NT2/D1 (cell line): ENCODE data around the gene ERVV-1.
"Not testable (repeated sequence)": the region's sequence is repeated elsewhere in the genome, so short reads cannot be mapped to it uniquely, and the experiment has no call there.

Source experiments
- DNase-seq: peaks from one replicate; pipeline ENCODE4 v3.0.0-alpha.2; 2011; ENCODE audit warnings: low read depth, low spot score
- H3K27me3 ChIP-seq: 2 replicates; pipeline ENCODE4 v1.6.0; 2011; ENCODE audit warnings: mild to moderate bottlenecking; ENCODE audit not compliant: insufficient read length, insufficient read depth
- H3K36me3 ChIP-seq: 2 replicates; pipeline ENCODE4 v1.6.1; 2011; ENCODE audit warnings: mild to moderate bottlenecking, low read length, mixed read lengths; ENCODE audit not compliant: insufficient read depth, insufficient read length
- H3K4me1 ChIP-seq: 2 replicates; pipeline ENCODE4 v1.5.1; 2011; ENCODE audit not compliant: insufficient read depth, insufficient read length
- H3K4me3 ChIP-seq: 2 replicates; pipeline ENCODE4 v1.5.1; 2011; ENCODE audit warnings: low read depth; ENCODE audit not compliant: insufficient read length
- H3K9ac ChIP-seq: 2 replicates; pipeline ENCODE4 v1.6.0; 2011; ENCODE audit warnings: low read depth; ENCODE audit not compliant: insufficient read length
- H3K9me3 ChIP-seq: 2 replicates; pipeline ENCODE4 v1.5.1; 2011; ENCODE audit warnings: mild to moderate bottlenecking, low read length; ENCODE audit not compliant: insufficient read depth
- SUZ12 ChIP-seq: IDR thresholded peaks from 2 replicates; pipeline ENCODE4 v1.6.1; 2011; ENCODE audit not compliant: insufficient read length, insufficient read depth; ENCODE audit errors: extremely low read depth
- YY1 ChIP-seq: IDR thresholded peaks from 2 replicates; pipeline ENCODE4 v1.6.1; 2011; ENCODE audit not compliant: insufficient read length, insufficient read depth
- ZNF274 ChIP-seq: IDR thresholded peaks from 2 replicates; pipeline ENCODE4 v1.6.1; 2011; ENCODE audit warnings: mild to moderate bottlenecking, low read depth, low read length

The ERVV-1 gene, protein sequence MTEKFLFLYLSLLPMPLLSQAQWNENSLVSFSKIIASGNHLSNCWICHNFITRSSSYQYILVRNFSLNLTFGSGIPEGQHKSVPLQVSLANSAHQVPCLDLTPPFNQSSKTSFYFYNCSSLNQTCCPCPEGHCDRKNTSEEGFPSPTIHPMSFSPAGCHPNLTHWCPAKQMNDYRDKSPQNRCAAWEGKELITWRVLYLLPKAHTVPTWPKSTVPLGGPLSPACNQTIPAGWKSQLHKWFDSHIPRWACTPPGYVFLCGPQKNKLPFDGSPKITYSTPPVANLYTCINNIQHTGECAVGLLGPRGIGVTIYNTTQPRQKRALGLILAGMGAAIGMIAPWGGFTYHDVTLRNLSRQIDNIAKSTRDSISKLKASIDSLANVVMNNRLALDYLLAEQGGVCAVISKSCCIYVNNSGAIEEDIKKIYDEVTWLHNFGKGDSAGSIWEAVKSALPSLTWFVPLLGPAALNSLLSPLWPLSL

DNA sequence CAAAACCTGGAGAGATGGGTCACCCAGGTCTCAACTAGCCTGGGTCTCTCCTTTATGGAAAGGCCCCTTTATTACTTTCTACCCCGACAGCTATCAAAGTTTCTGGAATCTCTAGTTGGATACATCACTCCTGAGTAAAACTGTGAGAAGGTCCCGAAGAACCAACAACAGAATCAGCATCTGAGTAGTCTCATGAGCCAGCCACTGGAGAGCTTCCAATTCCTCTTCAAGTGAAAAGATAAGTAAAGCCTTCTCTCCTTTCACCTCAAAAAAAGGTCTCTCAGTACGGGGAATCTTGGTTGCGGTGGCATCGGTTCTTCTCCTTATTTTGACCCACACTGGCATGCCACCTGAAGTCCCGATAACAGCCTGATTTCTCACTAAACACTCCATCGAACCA is at the start of gene ERVV-1:
Gene ERVV-1 (plus strand): TSS at position 301 of the 400 bp plus-strand sequence. CDS start 170 bp downstream, outside the sequence.
- no peak for TF ChIP-seq SUZ12
- TF ChIP-seq YY1, result no peak
- TF ChIP-seq ZNF274, result no peak
- Histone ChIP-seq H3K36me3 (no peaks in the 10 kb centered on the region), H3K4me3 (no peak within 1 kb of the TSS), H3K4me1 (peaks cover 4% of the 10 kb centered on the region), H3K9ac (no peak within 1 kb of the TSS), H3K9me3 (peaks cover 15% of the 10 kb centered on the region; the same call in 1 of the 2 replicates), H3K27me3 (no peaks in the 10 kb centered on the region)
- DNase-seq, result no peak

DNA sequence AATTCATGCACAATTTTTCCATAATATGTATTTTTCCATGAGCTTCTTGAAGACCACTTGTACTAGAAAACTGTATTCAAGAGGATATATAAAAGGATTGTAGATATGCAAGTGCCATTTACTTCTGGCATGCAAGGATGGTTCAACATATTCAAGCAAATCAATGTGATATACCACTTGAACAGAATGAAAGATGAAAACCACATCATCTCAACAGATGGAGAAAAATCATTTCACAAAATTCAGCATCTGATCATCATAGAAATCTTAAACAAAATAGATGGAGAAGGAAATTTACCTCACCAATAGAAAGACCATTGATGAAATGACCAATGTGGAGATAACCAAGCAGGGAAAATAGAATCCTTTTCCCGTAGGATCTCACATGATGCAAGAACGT is 45.9 kb upstream of the ERVV-1 start:
- peaks cover 24% of the 10 kb centered on the region for H3K9me3 ChIP-seq
- no peak overlapping the region for H3K4me3 ChIP-seq
- TF ChIP-seq YY1, result no peak
- no peak for TF ChIP-seq ZNF274
- no peak for TF ChIP-seq SUZ12
- no peaks in the 10 kb centered on the region for H3K27me3 ChIP-seq
- peaks cover 27% of the 10 kb centered on the region for H3K36me3 ChIP-seq
- DNase-seq, result no peak
- no peaks in the 10 kb centered on the region for H3K4me1 ChIP-seq
- H3K9ac ChIP-seq, result no peak overlapping the region

DNA sequence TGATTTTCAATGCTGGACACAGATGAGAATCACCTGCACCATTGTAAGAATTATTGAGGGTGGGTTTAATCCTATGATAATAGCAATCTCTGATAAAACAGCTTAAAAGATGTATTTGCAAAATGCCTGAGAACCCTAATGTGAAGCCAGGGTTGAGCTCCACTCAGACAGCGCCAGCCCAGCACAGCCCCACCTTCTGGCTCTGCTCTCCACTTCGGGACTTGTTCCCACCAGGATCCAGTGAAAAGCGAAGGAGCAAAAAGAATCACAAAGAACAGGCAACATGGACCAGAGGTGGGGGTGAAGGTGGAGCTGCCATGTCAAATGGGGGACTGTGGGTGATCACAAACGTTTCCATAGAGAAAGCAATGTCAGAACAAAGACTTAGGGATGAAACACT is 32.4 kb upstream of the ERVV-1 start:
- Histone ChIP-seq H3K9me3 (peaks cover 10% of the 10 kb centered on the region; the same call in 1 of the 2 replicates), H3K4me3 (no peak overlapping the region), H3K9ac (no peak overlapping the region), H3K4me1 (no peaks in the 10 kb centered on the region), H3K27me3 (no peaks in the 10 kb centered on the region), H3K36me3 (peaks cover 43% of the 10 kb centered on the region)
- DNase-seq, result no peak
- TF ChIP-seq ZNF274 (no peak), YY1 (no peak), SUZ12 (no peak)

DNA sequence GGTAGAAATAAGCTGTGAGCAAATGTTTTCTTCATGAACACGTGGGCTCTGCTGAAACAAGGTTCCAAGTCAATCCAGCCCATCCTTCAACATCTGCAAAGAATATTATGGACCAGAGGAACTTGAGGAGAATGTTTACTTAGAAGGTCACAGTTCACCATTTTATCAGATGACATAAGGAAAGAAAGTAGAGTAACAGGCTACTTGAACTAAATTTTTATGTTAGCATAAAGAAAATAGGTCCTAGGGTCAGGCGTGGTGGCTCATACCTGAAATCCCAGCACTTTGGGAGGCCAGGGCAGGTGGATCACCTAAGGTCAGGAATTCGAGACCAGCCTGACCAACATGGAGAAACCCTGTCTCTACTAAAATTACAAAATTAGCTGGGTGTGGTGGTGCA is 30.6 kb upstream of the ERVV-1 start:
- not testable (repeated sequence) for H3K4me3 ChIP-seq, H3K27me3 ChIP-seq, H3K9ac ChIP-seq, DNase-seq, H3K4me1 ChIP-seq
- Histone ChIP-seq H3K9me3 (peaks cover 23% of the 10 kb centered on the region; the same call in 1 of the 2 replicates), H3K36me3 (peaks cover 51% of the 10 kb centered on the region)

DNA sequence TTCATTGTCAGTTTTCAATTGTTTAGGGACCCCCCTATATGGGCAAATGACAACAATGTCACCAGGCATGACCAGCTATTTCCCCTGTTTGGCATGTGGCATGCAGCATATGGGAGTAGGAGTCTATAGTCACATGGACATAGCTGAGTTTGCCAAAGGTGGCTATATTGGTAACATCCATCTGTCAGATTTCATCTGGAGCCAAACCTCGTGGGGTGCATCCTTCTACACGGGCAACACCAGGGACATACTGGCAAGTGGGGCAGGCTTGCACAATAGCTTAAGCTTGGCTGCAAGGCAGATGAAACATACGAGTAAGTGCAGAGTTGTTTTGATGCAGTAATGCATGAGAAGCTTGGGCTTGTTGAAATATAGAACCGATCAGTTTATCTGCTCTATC is 26.5 kb upstream of the ERVV-1 start:
- no peak overlapping the region for H3K9ac ChIP-seq
- DNase-seq, result no peak
- H3K36me3 ChIP-seq, result peaks cover 47% of the 10 kb centered on the region
- TF ChIP-seq YY1 (no peak), ZNF274 (no peak), SUZ12 (no peak)
- H3K4me3 ChIP-seq, result no peak overlapping the region
- H3K9me3 ChIP-seq, result peaks cover 23% of the 10 kb centered on the region; the same call in 1 of the 2 replicates
- no peaks in the 10 kb centered on the region for H3K4me1 ChIP-seq
- no peaks in the 10 kb centered on the region for H3K27me3 ChIP-seq

DNA sequence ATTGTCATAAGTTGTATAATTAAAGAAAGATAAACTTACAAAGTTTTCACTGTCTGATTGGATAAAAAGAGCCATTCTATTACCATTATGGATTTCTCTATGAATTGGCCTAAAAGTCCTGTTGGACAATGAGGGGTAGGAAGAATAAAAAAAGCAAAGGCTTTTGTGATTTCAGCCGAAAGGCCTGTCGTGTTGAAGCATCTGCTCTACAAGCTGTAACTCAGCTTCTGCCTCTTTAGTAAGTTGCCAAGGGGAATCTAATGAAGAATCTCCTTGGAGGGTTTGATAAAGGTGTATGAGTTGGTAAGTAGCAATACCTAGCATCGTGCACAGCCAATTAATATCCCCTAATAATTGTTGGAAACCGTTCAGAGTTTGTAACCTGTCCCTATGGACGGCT is 25.2 kb upstream of the ERVV-1 start:
- no peaks in the 10 kb centered on the region for H3K27me3 ChIP-seq
- peaks cover 23% of the 10 kb centered on the region; the same call in 1 of the 2 replicates for H3K9me3 ChIP-seq
- no peak overlapping the region for H3K4me3 ChIP-seq
- no peak overlapping the region for H3K9ac ChIP-seq
- no peak for TF ChIP-seq YY1
- no peak for TF ChIP-seq ZNF274
- TF ChIP-seq SUZ12, result no peak
- H3K4me1 ChIP-seq, result no peaks in the 10 kb centered on the region
- no peak for DNase-seq
- H3K36me3 ChIP-seq, result peaks cover 40% of the 10 kb centered on the region

DNA sequence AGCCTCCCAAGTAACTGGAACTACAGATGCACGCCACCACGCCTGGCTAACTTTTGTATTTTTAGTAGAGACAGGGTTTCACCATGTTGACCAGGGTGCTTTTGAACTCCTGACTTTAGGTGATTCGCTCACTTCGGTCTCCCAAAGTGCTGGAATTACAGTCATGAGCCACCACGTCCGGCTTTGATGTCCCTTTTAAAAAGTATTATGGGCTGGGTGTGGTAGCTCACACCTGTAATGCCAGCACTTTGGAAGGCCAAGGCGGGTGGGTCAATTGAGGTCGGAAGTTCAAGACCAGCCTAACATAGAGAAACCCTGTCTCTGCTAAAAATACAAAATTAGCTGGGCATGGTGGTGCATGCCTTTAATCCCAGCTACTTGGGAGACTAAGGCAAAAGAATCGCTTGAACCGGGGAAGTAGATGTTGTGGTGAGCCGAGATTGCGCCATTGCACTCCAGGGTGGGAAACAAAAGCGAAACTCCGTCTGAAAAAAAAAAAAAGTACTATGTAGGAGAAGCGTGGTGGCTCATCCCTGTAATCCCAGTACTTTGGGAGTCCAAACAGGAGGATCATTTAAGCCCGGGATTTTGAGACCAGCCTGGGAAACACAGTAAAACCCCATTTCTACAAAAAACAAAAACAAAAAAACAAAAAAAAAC is 22.8 kb upstream of the ERVV-1 start:
- TF ChIP-seq ZNF274 (no peak), YY1 (no peak), SUZ12 (no peak)
- H3K9ac ChIP-seq, result no peak overlapping the region
- H3K36me3 ChIP-seq, result peaks cover 26% of the 10 kb centered on the region
- H3K4me3 ChIP-seq, result no peak overlapping the region
- no peaks in the 10 kb centered on the region for H3K27me3 ChIP-seq
- H3K9me3 ChIP-seq, result peaks cover 27% of the 10 kb centered on the region; the same call in 1 of the 2 replicates
- no peak for DNase-seq
- H3K4me1 ChIP-seq, result no peaks in the 10 kb centered on the region
